Activated naive CD4-positive, alpha-beta T cell treated with anti-CD3 and anti-CD28 coated beads, Interleukin-2, amount 10 ng/mL, durations not matched to agents 7 days and 5 days (primary cell): Measurements from ENCODE around the gene KMT5B.
"Not testable (repeated sequence)": the region's sequence is repeated elsewhere in the genome, so short reads cannot be mapped to it uniquely, and the experiment has no call there.

ENCODE experiments used
- CTCF ChIA-PET: fragments of 350-600 bp; sonication (Branson Sonifier 250); formaldehyde crosslinking; loops from one replicate; lab custom pipeline; 2021; ENCODE audit warnings: antibody characterized with exemption; lab: Charles Lee
- DNase-seq: peaks from one replicate; pipeline ENCODE4 v3.0.0-alpha.2; 2020
- H3K27ac Mint-ChIP-seq: one replicate; pipeline ENCODE4 v1.8.0; 2021; ENCODE audit warnings: mild to moderate bottlenecking, moderate library complexity, mixed read lengths
- H3K27me3 Mint-ChIP-seq: one replicate; pipeline ENCODE4 v1.8.0; 2021; ENCODE audit warnings: mild to moderate bottlenecking, mixed read lengths
- H3K36me3 Mint-ChIP-seq: one replicate; pipeline ENCODE4 v1.8.0; 2021; ENCODE audit warnings: mixed read lengths
- H3K4me1 Mint-ChIP-seq: one replicate; pipeline ENCODE4 v1.8.0; 2021; ENCODE audit warnings: mixed read lengths
- H3K4me3 Mint-ChIP-seq: one replicate; pipeline ENCODE4 v1.8.0; 2021; ENCODE audit warnings: mild to moderate bottlenecking, moderate library complexity, mixed read lengths
- H3K9me3 Mint-ChIP-seq: one replicate; pipeline ENCODE4 v1.8.0; 2021; ENCODE audit warnings: mixed read lengths

The KMT5B gene

DNA sequence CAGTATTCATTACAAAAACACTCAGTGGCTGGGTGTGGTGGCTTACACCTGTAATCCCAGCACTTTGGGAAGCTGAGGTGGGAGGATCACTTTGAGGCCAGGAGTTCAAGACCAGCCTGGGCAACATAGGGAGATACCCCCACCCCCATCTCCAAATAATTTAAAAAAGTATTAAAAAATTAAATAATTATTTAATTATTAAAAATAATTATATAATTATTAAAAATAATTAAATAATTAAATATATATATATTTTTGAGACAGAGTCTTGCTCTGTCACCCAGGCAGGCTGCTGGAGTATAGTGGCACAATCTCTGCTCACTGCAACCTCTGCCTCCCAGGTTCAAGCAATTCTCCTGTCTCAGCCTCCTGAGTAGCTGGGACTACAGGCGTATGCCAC, 30.8 kb upstream of the KMT5B start:
- H3K9me3 Mint-ChIP-seq, DNase-seq, H3K27ac Mint-ChIP-seq, H3K27me3 Mint-ChIP-seq, H3K36me3 Mint-ChIP-seq, H3K4me3 Mint-ChIP-seq, CTCF ChIA-PET, H3K4me1 Mint-ChIP-seq: not testable (repeated sequence)

DNA sequence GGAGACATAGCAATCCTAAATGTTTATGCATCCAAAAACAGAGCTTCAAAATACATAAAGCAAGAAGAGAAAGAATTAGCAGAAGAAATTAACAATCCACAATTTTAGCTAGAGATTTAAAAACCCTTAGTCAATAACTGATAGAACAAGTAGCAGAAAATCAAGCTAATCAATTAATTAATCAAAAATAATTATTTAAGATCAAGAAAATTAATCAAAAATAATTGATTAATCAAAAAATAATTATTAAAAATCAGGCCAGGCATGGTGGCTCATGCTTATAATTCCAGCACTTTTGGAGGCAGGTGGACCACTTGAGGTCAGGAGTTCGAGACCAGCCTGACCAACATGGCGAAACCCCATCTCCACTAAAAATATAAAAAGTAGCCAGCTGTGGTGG, 29.5 kb upstream of the KMT5B start:
- H3K36me3 Mint-ChIP-seq = no peaks in the 10 kb centered on the region
- no peak overlapping the region for H3K27ac Mint-ChIP-seq
- H3K9me3 Mint-ChIP-seq = peaks cover 2% of the 10 kb centered on the region
- H3K4me3 Mint-ChIP-seq = no peak overlapping the region
- CTCF ChIA-PET = no interaction called here
- H3K27me3 Mint-ChIP-seq = peaks cover 8% of the 10 kb centered on the region
- H3K4me1 Mint-ChIP-seq = no peaks in the 10 kb centered on the region
- DNase-seq = no peak

GRCh38 chr11:68231621-68232020, 18.5 kb upstream of the KMT5B start:
- Mint-ChIP-seq H3K4me1 (no peaks in the 10 kb centered on the region), H3K27ac (no peak overlapping the region), H3K9me3 (peaks cover 20% of the 10 kb centered on the region), H3K4me3 (no peak overlapping the region), H3K27me3 (peaks cover 33% of the 10 kb centered on the region), H3K36me3 (no peaks in the 10 kb centered on the region)
- CTCF ChIA-PET = no interaction called here
- no peak for DNase-seq

DNA sequence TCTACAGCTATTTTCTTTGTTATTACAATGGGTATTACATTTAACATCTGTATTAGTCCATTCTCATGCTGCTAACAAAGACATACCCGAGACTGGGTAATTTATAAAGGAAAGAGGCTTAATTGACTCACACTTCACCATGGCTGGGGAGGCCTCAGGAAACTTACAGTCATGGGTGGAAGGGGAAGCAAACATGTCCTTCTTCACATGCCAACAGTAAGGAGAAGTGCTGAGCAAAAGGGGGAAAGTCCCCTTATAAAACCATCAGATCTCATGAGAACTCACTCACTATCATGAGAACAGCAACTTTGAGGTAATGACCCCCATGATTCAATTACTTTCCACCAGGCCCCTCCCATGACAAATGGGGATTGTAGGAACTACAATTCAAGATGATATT, 16.5 kb upstream of the KMT5B start:
- CTCF ChIA-PET = no interaction called here
- Mint-ChIP-seq H3K27me3 (peaks cover 28% of the 10 kb centered on the region), H3K9me3 (peaks cover 20% of the 10 kb centered on the region), H3K27ac (no peak overlapping the region), H3K4me3 (no peak overlapping the region), H3K36me3 (no peaks in the 10 kb centered on the region), H3K4me1 (no peaks in the 10 kb centered on the region)
- DNase-seq = no peak

- H3K36me3 Mint-ChIP-seq = no peaks in the 10 kb centered on the region
- no peaks in the 10 kb centered on the region for H3K4me1 Mint-ChIP-seq
- H3K27ac Mint-ChIP-seq = no peak overlapping the region
- H3K4me3 Mint-ChIP-seq = no peak overlapping the region
- CTCF ChIA-PET = interaction anchor here (0.6 to 1.5 kb wide), 2 partner anchors 30 to 31 kb away, joined by 3 to 4 read pairs; no protein-coding TSS in a partner anchor
- H3K9me3 Mint-ChIP-seq = peaks cover 20% of the 10 kb centered on the region
- no peak for DNase-seq
- peaks cover 22% of the 10 kb centered on the region for H3K27me3 Mint-ChIP-seq
These were observed 13.3 kb upstream of the KMT5B start for GRCh38 chr11:68226421-68226820.

DNA sequence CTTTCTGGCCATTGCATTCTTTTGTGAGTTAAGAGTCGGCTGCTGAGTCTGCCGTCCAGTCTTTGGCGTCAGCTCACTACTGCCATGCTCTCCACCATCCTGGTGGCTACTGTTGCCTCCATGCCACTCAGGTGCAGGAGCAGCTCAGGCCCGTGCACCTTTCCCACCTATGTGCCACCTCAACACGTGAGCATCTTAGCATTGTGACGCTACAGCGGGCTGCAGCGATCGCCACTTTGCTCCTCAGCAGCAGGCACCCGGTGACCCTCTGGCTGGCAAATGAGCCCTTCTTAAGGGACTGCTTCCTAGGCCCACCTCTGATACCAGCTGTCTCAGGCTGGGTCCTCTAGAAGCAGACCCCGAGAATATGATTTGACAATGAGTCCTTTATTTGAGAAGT, 11.5 kb upstream of the KMT5B start:
- Mint-ChIP-seq H3K27me3 (peaks cover 25% of the 10 kb centered on the region), H3K36me3 (no peaks in the 10 kb centered on the region), H3K4me1 (no peaks in the 10 kb centered on the region), H3K9me3 (peaks cover 11% of the 10 kb centered on the region), H3K4me3 (no peak overlapping the region), H3K27ac (no peak overlapping the region)
- no peak for DNase-seq
- CTCF ChIA-PET = interaction anchor here (0.7 kb wide), 1 partner anchor 160 kb away, joined by 3 read pairs; no protein-coding TSS in a partner anchor

GRCh38 chr11:68223275-68223674, 10.2 kb upstream of the KMT5B start:
- peaks cover 27% of the 10 kb centered on the region for H3K27me3 Mint-ChIP-seq
- H3K27ac Mint-ChIP-seq = no peak overlapping the region
- H3K9me3 Mint-ChIP-seq = peaks cover 2% of the 10 kb centered on the region

GRCh38 chr11:68221406-68221805, 8.3 kb upstream of the KMT5B start:
- no peaks in the 10 kb centered on the region for H3K36me3 Mint-ChIP-seq
- CTCF ChIA-PET = no interaction called here
- H3K4me3 Mint-ChIP-seq = no peak overlapping the region
- no peaks in the 10 kb centered on the region for H3K9me3 Mint-ChIP-seq
- peaks cover 40% of the 10 kb centered on the region for H3K27me3 Mint-ChIP-seq
- no peaks in the 10 kb centered on the region for H3K4me1 Mint-ChIP-seq
- H3K27ac Mint-ChIP-seq = no peak overlapping the region
- DNase-seq = no peak

More at GRCh38 chr11:68223275-68223674, 10.2 kb upstream of the KMT5B start:
- Mint-ChIP-seq H3K4me1 (no peaks in the 10 kb centered on the region), H3K4me3 (no peak overlapping the region), H3K36me3 (no peaks in the 10 kb centered on the region)
- CTCF ChIA-PET = no interaction called here
- DNase-seq = no peak

GRCh38 chr11:68216171-68216938, 3.3 kb upstream of the KMT5B start:
- Mint-ChIP-seq H3K27ac (no peak overlapping the region), H3K4me1 (peaks cover 26% of the 10 kb centered on the region), H3K36me3 (peaks cover 5% of the 10 kb centered on the region), H3K4me3 (no peak overlapping the region), H3K9me3 (no peaks in the 10 kb centered on the region), H3K27me3 (peaks cover 58% of the 10 kb centered on the region)
- CTCF ChIA-PET = interaction anchor here (1.1 kb wide), 1 partner anchor 79 kb away, joined by 3 read pairs; no protein-coding TSS in a partner anchor
- DNase-seq = no peak

DNA sequence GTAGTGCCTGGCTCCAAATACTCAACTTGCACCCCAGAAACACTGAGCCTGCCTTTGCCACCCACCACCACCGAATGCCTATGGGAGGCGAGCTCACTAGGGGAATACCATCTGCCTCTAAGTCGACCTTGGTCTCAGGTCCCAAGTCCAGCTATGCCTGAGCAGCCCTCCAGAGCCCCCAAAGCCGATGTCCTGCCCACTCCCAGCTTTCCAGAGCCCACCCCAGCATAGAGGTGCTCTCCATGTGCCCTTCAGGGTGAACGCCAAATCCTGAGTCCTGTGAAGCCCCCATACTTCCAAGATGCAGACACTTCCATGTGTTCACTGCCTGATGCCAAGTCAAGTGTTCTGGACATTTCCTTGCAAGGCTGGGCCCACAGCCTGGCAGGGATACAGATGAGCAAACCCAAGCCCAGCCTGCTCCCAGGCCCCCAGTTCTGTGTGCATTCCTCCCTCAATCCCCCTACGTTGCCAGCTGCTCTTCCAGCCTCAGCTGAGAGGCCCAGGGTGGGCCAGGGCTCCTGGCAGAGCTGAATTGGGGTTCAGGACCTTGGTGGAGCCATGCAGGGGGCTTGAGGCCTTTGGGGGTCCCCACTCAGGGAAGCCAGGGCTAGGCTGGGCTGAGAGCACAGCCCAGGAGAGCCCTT, 2.6 kb upstream of the KMT5B start:
- Mint-ChIP-seq H3K9me3 (no peaks in the 10 kb centered on the region), H3K27ac (peak overlapping the region; percentile 34), H3K4me3 (peak overlapping the region; percentile 66), H3K4me1 (peaks cover 33% of the 10 kb centered on the region), H3K36me3 (peaks cover 5% of the 10 kb centered on the region), H3K27me3 (peaks cover 66% of the 10 kb centered on the region)
- CTCF ChIA-PET = interaction anchor here (1.1 kb wide), 1 partner anchor 80 kb away, joined by 3 read pairs; no protein-coding TSS in a partner anchor
- DNase-seq = no peak

DNA sequence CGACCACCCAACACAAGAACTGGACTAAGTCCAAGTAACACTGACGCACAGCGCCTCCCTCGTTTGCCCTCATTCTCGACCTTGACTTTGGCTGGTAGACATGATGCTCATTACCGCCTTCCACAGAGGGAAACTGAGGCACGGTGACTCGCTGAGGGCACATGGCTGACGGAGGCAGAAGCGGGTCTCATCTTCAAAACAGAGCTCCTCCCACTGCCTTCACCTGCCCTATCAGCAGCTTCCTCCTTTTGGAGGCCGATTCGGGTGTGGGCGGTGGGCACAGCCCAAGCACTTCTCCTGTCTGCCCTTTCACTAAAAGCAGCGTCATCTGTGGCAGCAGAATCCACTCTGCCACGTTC, 2.0 kb upstream of the KMT5B start:
- DNase-seq = no peak
- Mint-ChIP-seq H3K27me3 (peaks cover 64% of the 10 kb centered on the region), H3K36me3 (peaks cover 5% of the 10 kb centered on the region), H3K9me3 (no peaks in the 10 kb centered on the region), H3K4me3 (peak overlapping the region; percentile 66), H3K4me1 (peaks cover 39% of the 10 kb centered on the region), H3K27ac (peak overlapping the region; percentile 65)
- CTCF ChIA-PET = interaction anchor here (1.1 to 1.4 kb wide), 2 partner anchors 42 to 81 kb away, joined by 3 to 4 read pairs; no protein-coding TSS in a partner anchor

DNA sequence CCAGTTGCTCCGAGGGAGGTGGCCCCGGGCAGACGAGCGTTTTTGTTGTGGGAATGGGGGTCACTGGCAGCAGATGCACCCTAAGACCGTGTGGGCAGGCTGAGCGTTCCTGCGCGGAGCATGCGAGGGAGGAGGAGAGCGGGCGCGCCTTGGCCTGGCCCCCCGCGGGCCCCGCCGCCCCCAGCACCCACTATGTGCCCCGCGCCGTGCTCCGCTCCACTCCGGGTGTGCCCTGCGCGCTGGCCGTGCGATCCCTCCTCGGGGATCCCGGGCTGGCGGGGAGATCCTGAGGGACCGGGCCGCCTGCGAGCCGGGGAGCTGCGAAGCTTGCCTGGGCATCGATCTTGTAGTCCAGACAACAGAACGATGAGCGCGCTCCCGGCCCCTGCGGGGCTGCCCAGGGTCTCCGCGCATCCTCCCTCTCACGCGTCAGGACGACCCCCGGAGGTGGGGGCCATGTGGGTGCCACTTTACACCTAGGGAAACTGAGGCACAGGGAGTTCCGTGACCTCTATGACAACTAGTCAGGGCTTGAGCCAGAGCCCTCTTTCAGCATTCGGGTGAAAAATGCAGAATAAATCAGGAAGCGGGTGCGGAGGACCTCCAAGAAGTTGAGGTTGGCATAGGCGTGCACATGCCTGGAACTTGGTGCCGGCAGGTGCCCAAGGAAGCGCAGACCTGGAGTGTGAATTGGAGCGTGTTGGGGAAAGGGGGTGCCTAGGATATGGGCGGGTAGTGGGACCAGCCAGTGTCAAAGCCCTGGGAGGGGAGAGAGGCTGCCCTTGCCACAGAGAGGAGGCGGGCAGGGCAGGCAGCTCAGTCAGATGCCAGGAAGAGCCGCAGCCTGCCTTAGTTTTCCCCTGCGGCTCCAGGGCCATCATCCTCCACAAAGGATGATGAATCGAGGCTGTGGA, 1.3 kb upstream of the KMT5B start:
- Mint-ChIP-seq H3K4me3 (peak overlapping the region; percentile 77), H3K27ac (peak overlapping the region; percentile 72), H3K4me1 (peaks cover 42% of the 10 kb centered on the region), H3K36me3 (peaks cover 5% of the 10 kb centered on the region), H3K27me3 (peaks cover 61% of the 10 kb centered on the region), H3K9me3 (no peaks in the 10 kb centered on the region)
- DNase-seq = no peak
- CTCF ChIA-PET = interaction anchor here (1.4 kb wide), 1 partner anchor 43 kb away, joined by 4 read pairs; no protein-coding TSS in a partner anchor

GRCh38 chr11:68213555-68214172, 568 bp upstream of the KMT5B start:
- peaks cover 61% of the 10 kb centered on the region for H3K27me3 Mint-ChIP-seq
- peak overlapping the region; percentile 88 for H3K27ac Mint-ChIP-seq
- H3K4me3 Mint-ChIP-seq = peak overlapping the region; percentile 77
- peak; percentile 82 for DNase-seq
- CTCF ChIA-PET = interaction anchor here (1.4 kb wide), 1 partner anchor 43 kb away, joined by 4 read pairs; no protein-coding TSS in a partner anchor
- H3K9me3 Mint-ChIP-seq = no peaks in the 10 kb centered on the region
- peaks cover 5% of the 10 kb centered on the region for H3K36me3 Mint-ChIP-seq
- peaks cover 48% of the 10 kb centered on the region for H3K4me1 Mint-ChIP-seq
